ENCODE data around the gene NGFR.
"Not testable (repeated sequence)": the region's sequence is repeated elsewhere in the genome, so short reads cannot be mapped to it uniquely, and the experiment has no call there.

NGFR gene

DNA sequence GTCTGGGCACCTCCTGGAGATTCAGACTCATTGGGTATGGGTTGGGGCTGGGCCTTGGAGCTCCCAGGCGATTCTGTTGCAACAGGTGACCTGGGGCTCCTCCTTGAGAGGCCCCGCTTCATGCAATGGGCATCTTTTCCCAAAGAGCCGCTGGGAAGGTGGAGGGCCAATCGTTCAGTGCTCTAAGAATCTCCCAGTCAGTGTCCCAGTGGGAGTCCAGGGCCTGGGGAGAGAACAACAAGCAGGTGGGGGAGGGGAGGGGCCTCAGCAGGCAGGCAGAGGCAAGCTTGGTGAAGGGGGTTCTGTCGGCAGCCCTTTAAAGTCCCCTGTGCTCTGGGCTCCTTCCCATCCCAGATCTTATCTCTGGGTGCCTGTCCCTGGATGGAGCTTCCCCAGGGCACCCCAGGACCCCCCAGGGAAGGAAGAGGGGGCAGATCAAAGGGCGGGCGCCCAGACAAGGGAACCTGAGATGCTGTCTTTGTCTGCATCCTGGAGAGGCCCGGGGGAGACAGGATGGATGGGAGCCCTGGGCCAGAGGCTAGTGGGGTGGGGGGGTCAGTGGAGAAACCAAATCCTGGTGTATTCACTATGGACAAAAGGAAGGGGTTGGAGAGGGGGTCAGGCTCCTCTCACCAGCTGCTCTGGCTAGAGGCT is 50.0 kb downstream of the NGFR start:
- no peak for DNase-seq (ENCODE audit: low read depth in 2 of 2, low spot score in 1 of 2)

DNA sequence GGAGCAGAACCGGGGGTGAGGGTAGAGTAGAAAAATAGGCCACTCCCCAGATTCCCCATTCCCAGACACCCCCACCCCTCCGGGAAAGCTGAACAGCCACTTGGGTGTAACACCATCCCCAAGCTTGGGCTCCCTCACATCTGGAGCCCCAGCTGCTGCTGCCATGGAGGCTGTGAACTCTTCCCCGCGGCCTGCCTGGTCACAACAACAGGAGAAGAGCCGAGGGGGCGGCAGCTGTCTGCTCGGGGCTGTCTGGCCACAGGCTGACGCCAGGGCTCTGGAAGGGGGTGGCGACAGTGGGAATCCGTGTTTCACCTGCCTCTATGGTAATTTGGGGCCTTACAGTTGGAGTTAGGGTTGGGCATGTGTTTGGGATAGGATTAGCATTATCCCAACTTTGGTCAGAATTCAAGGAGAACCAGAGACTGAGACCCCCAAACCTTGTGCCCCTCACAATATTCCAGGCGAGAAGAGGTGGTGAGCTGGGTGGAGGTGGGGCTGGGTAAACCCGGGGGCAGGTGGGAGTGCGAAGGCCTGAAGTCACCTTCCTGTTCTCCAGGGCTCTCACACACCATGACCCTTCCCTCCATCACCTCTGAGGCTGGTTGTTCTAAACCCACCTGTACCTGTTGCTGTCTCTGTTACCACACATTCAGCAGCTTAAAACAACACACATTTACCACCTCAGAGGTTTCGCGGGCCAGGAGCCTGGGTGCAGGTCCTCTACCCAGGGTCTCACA is 50.9 kb downstream of the NGFR start:
- no peak for DNase-seq (ENCODE audit: low read depth in 2 of 2, low spot score in 1 of 2)

DNA sequence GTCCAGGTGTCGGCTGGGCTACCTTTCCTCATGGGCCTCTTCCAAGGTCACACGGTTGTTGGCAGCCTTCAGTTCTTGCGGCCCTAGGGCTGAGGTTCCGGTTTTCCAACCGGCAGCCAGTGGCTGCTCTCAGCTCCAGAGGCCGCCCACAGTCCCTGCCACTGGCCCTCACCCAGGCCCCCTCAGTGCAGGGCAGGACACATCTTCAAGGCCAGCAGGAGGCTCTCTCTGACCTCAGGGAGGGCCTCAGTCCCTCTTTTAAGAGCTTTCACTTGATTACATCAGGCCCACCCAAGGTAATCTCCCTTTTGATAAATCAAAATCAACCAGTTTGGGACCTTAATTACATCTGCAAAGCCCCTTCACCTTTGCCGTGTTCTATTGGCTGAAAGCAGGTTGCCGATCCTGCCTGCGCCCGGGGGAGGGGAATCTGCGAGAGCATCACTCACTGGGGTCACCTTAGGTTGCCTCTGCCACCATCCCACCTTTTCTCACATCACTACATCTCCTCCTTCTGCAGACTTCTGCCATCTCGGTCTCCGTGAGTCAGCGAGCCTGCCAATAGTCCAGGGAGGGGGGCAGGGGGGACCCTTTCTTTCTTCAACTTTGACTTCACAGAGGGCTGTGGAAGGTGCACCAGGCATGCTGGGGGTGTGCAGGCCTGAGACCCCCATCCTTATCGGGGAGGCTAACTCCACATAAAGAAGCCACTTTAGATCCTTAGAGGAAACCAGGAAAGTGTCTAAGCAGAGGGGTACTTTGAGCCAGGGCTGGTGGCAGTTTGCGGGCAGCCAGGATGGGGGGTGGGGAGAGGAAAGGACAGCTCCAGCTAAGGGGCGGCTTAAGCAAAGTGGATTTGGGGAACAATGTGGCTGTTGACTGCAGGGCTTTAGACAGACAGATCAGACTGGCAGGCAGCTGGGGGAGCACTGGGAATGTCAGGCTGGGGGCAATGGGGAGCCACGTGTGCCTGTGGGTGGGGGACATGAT is 51.7 kb downstream of the NGFR start:
- no peak for DNase-seq (ENCODE audit: low read depth in 2 of 2, low spot score in 1 of 2)

- DNase-seq (ENCODE audit: low read depth in 2 of 2, low spot score in 1 of 2): no peak
Measured at GRCh38 chr17:49547566-49547965, 52.5 kb downstream of the NGFR start.

DNA sequence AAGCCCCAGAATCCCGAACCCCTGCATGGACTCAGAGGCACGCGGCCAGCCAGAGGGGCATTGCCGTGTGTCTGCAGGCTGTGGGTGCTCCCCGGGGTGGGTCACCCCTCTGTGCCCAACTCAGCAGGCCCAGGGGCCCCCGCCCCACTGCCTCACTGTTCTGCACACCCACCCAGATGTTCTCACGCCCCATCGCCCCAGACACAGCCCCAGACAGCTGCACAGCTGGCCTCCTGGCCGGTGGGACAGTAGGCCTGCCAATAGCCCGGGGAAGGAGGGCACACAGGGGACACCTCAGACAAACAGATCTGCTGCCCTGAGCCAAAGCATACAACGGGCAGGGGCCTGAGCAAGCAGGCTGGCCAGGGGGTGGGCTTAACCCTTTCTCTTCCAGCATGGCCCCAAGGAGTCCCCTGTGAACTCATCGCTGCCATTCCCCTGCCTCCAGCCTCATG is 53.0 kb downstream of the NGFR start:
- no peak for DNase-seq (ENCODE audit: low read depth in 2 of 2, low spot score in 1 of 2)

DNA sequence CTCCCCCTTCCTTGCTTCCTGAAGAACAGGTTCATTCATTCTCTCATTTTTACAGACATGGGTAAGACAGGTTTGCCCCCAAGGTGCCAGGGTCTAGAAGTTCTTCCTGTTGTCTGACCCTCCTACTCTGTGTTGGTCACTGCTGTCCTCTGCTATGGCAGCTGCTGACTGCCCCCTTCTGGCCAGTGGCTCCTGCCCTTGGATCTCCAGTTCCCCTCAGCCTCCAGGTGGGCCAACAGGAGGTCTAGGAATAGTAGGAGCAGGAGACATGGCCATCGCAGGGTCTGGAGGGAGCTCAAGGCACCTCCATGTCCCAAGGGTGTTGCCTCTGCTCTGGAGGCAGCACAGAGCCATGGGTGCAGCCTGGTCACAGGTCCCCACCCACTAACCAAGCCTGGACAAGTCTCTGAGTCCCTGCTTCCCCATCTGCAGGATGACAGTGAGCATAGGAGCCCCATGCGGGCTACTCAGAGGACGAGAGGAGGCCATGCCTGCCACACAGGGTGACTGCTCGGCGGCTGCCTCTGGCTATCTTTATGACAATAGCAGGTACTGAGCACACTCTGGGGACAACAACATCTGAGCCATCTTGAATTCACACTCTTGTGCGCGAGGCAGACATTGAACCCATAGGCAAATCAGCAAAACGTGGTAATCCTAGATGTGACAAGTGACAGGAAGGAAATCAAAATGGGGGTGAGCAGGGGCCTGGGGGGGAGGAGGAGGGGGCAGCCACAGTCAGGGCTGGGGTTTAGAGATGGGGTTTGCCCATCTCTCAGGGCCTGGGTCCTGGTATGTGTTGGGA is 53.6 kb downstream of the NGFR start:
- no peak for DNase-seq (ENCODE audit: low read depth in 2 of 2, low spot score in 1 of 2)

DNA sequence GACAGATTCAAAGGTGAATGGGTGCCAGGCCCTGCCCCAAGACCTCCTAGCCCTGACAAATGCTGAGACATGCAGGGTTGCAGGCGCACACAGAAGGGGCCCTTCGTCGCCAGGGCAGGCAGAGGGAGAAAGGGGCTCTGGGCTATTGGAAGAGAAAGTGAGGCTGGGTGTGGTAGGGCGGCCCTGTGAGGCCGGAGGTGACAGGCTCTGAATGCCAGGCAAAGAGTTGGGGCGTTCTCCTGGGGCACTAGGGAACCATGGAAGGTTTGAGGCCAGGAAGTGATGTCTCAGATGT is 54.2 kb downstream of the NGFR start:
- no peak for DNase-seq (ENCODE audit: low read depth in 2 of 2, low spot score in 1 of 2)

DNA sequence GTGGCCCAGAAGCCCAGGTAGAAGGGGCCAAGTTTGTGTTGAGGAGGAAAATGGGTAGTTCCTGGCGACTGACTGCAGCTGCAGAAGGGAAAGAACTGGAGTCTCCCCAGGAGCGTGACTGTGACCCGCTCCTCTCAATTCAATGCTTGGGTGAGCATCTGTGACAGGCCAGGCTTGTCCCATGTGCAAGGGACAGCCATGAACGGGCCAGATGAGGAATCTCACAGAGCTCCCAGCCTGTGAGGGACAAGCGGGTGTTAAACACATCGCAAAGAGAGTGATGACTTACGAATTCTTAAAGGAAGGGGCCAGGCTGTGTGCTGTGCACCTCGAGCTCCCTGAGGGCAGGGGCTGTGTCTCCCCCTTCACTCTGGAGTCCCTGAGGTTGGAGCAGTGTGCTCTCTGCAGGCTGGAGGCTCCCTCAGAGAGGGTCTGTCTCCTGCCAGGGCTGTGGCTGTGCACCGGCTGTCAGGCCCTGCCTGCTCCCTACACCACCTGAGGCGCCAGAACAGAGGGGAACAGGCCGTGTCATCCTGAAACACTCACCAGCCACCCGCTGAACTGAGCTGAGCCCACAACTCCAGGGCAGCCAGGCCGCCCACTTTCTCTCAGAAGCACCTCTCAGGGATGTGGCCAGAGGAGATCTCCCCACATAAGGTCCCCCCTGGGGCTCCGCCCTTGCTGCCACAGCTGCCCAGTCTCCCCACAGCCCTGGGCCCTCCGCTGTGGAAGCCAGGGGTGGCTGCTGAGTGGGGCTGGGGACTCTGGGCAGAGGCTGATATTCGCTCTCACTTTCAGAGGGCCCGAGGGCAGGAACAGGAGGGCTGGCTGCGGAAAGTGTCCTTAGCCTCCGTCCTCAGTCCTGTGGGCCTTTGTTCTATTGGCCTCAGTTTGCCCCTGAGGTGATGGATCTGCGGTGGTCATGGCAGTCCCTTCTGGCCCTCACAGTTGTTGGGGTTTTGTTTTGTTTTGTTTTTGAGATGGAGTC is 54.9 kb downstream of the NGFR start:
- no peak for DNase-seq (ENCODE audit: low read depth in 2 of 2, low spot score in 1 of 2)

DNA sequence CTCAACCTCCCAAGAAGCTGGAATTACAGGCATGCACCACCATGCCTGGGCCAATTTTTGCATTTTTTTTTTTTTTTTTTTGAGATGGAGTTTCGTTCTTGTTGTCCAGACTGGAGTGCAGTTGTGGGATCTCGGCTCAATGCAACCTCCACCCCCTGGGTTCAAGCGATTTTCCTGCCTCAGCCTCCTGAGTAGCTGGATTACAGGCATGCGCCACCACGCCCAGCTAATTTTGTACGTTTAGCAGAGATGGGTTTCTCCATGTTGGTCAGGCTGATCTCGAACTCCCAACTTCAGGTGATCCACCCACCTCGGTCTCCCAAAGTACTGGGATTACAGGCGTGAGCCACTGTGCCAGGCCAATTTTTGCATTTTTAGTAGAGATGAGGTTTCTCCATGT is 55.7 kb downstream of the NGFR start:
- not testable (repeated sequence) for DNase-seq (ENCODE audit: low read depth in 2 of 2, low spot score in 1 of 2)

DNA sequence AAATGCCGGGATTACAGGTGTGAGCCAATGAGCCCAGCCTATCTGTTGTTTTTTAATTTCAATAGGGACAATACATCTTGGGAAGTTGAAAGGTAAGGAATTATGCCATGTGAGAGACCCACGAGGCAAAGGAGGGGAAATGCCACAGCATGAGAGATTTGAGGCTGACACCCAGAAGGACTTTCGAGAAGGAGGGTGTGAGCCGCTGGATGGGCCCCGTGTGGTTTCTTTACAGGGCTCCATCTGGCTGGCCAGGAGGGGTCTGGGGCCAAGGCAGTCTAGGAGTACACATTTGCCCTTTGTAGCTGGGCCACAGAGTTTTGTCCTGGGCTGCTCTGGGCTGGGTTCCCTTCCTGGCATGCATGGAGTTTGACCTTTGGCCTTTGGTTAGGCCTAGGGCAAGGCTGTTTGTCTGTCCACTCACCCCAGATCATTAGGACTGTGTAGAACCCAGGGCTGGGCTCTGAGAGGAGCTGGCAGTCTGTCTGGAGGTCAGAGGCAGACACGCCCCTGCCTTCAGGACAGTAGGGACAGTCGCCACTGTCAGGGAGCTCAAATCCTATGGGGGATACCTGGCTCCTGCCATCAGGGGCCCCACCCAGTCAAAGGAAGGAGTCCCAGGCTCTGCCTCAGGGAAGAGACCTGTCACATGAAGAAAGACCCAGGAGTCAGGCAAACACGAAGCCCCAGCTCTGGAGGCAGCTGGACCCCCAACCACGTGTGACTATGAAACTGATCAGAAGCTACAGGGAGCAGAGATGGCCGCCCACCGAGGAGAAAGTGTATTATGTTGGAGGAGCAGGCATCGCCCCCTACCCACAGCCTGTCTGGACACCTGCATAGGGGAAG is 56.4 kb downstream of the NGFR start:
- no peak for DNase-seq (ENCODE audit: low read depth in 2 of 2, low spot score in 1 of 2)

GRCh38 chr17:49552070-49552751 is 57.1 kb downstream of the NGFR start:
- no peak for DNase-seq (ENCODE audit: low read depth in 2 of 2, low spot score in 1 of 2)

DNA sequence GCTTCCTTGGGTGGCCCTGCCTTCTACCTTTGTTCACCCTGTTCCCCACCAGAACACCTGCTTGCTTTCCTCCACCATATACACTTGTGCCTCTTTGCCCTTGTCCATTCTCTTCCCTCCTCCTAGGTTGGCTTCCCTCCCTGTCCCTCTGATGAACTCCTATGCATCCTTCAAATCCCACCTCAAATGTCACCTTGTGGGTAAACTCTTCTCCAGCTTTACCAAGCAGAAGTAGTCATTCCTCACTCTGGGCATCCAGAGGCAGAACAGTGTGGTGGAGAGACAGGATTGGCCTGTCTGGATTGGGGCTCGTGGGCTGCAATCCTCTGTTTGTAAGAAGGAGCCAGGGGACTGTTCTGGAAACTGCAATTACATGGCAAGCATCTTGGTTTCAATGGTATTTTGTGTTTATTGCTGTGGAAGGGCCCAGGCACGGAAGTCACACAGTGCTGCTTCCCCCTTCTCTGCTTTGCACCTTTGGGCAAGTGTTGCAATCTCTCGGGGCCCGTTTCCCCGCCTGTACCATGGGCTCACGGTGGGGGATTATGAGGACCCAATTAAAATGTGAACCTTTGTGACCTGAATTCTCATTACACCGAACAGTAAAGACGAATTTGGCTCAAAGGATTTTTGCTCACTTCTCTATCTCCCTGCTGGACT is 58.7 kb downstream of the NGFR start:
- DNase-seq (ENCODE audit: low read depth in 2 of 2, low spot score in 1 of 2): no peak

DNA sequence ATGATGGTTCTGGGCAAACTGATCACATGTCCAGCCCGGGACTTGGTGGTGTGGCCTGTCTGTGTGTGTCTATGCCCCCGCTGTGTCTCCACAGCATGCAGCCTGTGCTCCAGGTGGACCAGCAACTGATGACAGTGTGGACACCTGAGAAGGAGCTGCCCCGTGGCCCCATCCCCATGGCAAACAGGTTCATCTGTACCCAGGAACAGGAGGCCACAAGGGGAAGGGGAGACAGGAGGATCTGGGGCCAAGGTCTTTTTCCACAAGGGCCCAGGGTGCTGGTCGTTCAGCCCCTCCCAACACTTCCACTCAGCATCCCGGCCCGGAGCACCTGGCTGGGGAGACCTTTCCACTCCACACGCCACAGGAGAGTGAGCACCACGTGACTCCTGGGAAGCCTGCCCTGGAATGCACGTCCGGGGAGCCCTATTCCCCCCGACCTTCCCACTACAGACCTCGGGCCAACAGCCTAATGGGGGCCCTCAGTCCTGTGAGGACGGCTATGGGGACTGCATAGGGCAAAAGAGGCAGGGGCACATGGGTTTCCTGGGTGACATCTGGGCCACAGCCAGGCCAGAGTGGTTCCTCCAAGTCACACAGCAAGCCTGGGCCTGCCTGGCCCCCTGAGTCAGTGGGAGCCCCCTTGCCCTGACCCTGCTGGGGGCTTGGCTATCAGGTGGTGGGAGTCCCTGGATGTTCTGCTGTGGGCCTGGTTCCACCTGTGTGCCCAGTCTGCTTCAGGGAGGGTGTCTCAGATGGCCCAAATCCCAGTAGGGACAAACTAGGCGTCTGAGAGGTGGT is 59.8 kb downstream of the NGFR start:
- no peak for DNase-seq (ENCODE audit: low read depth in 2 of 2, low spot score in 1 of 2)

DNA sequence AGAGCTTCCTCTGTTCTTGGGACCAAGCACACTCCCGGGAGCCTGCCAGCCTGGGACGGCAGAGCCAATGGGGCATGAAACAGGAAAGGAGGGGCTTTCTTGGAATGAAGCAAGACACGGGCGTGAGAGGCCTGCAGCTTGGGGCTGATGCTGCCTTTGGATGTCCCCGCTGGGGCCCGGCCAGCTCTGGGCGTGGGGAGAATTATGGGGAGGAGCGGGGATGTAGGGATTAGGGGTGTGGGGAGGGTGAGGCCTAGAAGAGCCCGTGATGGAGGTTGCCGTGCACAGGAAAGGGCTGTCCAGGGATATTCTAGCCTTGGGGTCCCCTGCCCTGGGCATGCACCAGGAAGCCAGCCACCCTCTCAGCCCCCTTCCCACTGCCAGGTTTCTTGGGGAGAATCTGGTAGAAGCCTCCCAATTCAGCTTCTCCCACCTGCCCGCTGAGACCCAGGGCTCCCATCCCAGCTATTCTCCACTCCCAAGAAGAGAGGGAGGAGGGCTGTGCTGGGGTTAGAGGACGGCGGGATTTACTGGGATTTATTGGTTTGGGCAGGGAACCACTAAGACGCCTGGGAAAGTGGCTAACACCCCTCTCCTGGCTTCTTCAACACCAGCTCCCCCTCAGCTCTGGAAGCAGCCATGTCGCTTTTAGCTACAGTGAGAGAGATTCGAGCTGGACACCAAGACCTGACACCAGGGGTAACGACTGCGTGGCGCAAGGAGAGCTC is 60.6 kb downstream of the NGFR start:
- no peak for DNase-seq (ENCODE audit: low read depth in 2 of 2, low spot score in 1 of 2)

DNA sequence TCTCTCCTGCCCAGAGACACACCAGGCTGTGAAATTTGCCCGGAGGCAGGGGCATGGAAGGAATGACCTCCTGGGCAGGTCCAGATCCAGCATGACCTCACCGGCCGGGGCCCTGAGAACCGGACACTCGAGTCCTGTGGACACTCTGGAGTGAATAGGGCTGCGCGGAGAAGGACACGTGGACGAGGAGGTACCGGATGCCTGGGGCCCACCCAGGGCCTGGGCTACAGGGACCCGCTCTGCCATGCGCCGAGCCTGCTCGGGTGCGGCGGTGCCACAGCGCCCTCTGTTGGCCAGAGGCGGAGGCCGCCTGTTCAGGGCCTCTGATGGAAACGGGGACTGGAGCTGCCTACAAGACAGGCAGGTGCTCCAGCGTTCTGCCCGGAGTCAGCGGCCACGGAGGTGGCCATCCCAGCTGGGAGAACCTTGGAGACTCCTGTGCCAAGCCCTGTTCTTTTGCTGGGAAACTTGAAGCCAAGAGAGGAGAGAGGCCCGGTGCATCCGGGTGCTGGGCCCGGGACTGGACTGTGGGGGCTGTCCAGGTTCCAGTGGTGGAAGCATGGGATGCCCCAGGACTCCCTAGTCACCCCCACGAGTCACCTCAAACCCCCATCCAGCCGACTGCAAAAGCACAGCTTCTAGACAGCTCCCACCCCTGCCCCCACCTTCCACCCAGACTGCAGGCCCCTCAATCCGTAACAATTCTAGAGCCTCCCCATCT is 61.3 kb downstream of the NGFR start:
- DNase-seq (ENCODE audit: low read depth in 2 of 2, low spot score in 1 of 2): peak; percentile 52 to 71

All from stimulated activated CD8-positive, alpha-beta memory T cell treated with anti-CD3 and anti-CD28 coated beads, Interleukin-4, amount 100 ng/mL, for 4 hours (primary cell).